Anterior cingulate cortex (tissue), 58 donors: Measurements from ENCODE around the gene HMHB1.

Source experiments
- DNase-seq, 58 donors: peaks; one replicate each; lab custom pipeline; 2025; lab: John Stamatoyannopoulos, UW

The HMHB1 gene

DNA sequence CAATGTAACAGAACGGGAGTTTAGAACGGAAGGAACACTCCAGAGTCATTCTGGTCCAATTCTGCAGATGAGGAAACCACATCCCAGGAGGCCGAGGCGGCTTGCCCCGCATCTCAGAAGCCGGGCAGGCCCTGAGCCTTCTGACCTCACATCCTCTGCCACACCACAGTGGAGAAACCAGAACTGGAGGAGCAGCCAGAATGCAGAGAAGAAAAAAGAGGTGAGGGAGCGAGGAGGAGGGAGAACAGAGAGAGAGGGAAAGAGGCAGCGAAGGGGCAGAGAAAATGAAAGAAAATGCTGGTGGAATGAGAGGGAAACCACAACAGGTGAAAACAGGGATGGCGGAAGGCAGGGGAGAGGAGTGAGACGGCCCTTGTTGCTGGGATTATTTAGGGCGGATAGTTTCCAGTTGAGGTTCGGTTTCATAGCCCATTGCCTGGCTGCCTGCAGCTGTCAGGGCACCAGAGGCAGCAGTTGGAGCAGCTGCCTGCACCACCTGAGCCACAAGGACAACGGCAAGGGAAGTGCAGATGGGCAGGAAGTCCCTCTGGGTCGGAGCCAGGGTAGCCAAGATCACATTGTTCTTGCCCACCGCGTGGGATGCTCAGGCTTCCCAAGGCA is at the start of gene HMHB1:
HMHB1 (plus strand) TSS at position 77 of the 621 bp plus-strand sequence.
- no peak for DNase-seq

- DNase-seq: no peak
These were observed 49.2 kb upstream of the HMHB1 start for GRCh38 chr5:143762636-143763220.

DNA sequence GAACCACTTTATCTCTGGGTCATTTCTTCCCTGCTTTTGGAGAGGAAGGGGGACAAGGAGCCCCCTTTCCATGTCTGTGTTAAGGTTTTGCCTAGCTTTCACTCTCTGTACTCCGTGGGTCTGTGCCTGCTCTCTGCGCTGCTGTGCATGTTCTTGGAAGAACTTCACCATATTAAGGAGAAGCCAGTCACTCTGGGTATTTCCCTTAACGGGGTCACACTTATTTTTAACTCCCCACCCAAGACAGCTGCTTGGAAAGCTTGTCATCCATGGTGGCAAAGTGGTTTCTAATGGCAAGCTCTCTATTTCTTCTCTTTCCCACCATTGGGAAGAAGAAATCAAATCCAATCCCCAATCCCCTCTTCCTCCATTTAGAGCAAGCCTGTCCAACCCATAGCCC is 44.8 kb upstream of the HMHB1 start:
- no peak for DNase-seq

DNA sequence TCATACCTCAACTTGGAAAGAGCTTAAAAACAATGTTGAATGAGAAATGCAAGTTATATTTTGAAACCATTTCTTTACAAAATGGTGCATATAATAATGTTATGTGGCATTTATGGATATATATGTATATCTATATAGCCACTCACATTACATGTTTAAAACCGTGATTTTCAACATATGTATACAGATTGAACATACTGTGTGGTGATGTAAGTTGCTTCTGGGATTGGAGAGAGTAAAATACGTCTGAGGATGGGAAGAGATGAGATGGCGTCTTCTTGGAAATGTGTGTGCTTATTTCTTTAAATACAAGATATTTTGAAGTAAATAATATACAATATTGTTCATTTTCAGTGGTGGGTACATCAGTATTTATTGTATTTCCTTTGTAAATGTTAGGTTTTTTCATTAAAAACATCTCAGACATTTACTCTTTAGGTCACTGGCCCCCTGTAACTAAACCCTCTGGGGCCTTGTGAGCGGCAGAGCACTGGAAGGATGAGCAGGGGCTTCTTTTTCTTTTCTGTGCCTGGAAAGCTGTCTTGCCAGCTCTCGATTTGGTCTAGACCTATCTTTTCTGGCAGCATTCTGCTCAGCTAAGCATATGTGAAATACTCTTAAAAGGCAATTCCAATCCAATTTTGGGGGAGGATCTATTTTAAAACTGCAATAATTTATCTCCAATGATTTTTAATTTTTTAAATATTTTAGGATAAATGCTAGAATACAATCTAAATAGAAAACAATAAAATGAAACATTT is 42.8 kb upstream of the HMHB1 start:
- no peak for DNase-seq

DNA sequence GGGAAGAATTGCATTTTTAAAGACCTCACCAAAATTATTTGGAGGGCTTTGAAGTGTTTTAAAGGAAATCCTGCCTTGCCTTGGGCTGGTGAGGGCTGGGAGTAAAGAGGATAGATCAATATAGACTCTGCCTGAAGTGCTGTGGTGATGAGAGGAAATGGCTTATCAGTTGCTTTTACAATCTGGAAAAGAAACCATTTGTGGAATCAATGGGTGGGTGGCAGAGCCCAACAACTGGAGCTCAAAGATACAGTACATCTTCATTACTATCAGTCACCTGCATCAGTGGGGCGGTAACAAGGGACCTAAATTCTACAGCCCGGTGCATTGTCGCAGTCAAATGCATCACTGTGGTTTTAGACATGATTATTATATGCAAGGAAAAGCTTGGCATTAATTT is 41.5 kb upstream of the HMHB1 start:
- DNase-seq: no peak

- DNase-seq: no peak
These were observed 40.8 kb upstream of the HMHB1 start for GRCh38 chr5:143771189-143771588.

DNA sequence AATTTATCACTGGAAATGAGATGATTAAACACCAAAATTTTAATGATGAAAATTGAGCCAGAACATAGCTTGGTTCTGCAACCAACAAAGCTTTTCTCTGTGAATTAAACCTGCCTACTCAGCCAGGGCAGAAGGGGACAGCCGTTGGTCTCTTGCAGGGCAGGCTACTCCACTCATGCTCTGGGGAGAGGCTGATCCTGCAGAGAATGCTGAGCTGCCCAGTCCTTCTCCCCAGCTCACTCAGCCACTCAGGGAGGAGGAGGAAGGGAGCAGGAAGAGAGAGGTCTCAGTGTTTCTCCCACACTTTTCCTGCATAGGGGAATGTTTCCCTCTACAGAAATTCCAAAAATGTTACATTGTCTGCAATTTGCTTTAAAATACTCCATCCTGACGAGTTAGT is 40.4 kb upstream of the HMHB1 start:
- no peak for DNase-seq

DNA sequence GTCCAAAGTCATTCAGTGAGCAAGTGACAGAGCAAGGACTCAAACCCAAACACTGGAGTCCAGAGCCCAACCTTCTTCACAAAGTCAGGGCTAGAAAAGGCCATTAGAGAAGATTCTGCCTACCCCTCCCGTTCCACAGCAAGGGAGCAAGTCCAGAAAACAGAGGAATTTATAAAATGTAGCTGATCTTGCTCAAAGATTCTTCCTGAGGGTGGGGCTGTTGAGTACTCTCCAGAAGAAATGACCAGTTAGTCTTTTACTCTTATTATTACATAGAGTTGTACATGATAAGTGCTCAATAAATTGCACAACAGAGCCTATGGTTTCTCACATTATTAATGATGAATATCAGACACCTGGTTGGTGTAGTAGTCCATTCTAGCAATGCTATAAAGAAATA is 39.3 kb upstream of the HMHB1 start:
- DNase-seq: no peak

- DNase-seq: no peak
These were observed 36.7 kb upstream of the HMHB1 start for GRCh38 chr5:143775258-143775657.

- DNase-seq: no peak
These were observed 35.0 kb upstream of the HMHB1 start for GRCh38 chr5:143776951-143777350.

GRCh38 chr5:143779506-143779905 is 32.5 kb upstream of the HMHB1 start:
- DNase-seq: no peak

- no peak for DNase-seq
These were observed 29.9 kb upstream of the HMHB1 start for GRCh38 chr5:143781993-143782520.

DNA sequence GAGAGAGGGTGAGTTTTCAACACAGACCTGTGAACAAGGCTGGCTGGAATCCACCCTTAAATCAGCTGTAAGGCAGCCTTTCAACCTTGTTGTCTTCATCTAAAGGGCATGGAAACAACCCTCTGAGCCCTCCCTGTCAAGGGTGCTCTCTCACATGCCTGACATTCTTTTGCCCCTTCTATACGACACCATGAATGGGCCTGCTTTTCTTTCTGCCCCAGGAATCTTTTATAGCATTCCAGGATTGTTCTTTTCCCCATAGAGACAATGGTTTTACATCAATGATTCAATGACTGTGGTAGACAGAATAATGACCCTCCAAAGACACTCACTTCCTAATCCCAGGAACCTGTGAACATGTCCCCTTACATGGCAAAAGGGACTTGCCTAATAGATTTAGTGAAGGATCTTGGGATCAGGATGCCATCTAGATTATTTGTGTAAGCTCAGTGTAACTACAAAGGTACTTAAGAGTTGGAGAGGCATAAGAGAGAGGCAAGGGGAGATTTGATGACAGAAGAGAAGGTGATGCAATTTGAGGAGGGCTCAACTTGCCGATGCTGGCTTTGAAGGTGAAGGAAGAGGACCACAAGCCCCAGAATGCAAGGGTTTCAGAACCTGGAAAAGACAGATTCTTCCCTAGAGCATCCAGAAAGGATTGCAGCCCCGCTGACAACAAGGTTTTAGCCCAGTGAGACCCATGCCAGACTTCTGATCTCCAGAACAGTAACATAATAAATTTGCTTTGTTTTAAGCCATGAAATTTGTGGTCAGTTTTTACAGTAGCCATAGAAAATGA is 29.2 kb upstream of the HMHB1 start:
- DNase-seq: no peak

- no peak for DNase-seq
These were observed 23.6 kb upstream of the HMHB1 start for GRCh38 chr5:143788401-143788800.

DNA sequence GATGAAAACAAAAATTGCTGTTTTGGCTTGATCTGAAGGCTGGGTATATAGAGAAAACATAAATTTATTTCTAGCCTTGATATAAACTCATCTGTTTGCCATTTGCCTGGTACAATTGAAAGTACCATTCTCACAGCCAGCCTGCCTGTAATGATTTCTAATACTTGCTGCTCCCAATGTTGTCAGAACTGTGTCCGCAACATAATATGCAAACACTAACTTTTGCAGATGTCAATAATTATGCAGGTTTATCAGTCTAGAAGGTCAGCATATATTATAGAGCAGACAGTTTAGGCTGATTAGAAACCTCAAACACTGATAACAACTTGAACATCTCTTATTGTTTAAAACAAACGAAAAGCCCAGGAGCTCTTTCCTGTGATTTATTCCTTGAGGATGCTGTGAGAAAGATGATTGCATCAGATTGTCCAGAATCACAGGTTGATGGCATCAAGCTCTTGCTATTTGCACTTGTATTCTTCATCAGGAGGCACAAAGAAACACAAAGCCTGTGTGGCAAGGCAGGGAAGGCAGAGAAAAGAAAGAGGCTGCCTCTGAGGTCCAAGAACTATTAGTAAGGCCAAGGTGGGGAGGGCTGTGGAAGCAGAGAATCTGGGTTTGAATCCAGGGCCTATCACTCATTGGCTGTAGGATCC is 21.4 kb upstream of the HMHB1 start:
- no peak for DNase-seq

DNA sequence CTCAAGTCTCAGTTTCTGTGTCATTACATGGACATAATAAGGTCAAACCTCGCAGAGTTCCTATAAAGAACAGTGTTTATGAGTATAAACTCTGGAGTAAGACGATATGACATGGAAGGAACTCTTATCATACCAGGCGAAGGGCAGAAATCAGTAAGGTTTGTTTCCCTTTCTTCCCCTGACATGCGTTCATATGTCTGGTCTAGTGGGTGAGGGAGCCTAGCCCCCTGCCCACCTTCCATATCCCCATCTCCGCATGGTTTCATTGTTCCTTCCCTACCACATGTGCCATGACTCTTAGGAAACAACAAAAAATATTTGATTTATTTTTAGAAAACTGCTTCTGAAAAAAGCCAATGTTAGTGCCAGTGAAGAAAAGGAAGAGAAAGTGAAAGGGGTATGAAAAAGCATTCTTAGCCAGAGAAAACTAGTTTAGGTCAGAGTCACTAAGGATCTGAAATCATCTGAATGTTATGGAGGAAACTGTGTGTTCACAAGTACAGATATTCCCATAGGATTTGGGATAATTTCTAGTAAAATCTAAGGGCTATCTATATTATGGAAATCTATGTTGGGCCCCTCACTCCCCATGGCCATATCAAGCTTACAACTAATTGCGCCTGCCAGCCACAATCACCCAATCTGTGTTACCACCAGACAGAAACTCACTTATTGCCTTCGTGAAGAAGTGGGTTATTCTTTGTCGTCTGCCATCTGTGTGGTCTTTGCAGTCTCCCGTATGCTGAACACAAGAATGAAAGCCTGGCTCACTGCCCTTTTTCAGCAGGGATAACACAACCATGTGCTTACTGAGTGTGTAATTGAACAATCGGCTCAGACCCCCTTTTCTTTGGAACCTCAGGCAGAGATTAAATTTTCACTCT is 19.9 kb upstream of the HMHB1 start:
- peak in 14 of 58 donors; percentile 1 to 21 (median 6) for DNase-seq

DNA sequence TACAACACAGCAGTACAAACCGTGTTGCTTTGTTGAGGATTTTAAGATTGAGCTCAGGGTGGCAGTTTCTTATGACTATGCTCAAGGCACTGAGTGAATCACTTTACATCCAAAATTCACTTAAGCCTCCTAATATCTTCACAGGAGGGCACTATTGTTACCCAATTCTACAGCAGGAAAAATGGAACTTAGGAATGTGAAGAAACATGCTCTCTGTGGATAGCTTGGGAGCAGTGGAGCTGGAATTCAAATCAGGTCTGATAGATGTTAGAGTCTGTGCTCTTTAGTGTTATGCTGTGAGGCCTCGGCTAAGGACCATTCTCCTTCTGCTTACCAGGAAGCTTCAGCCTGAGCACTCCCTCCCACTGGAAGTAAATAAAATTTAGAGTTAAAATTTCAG is 18.7 kb upstream of the HMHB1 start:
- DNase-seq: no peak

DNA sequence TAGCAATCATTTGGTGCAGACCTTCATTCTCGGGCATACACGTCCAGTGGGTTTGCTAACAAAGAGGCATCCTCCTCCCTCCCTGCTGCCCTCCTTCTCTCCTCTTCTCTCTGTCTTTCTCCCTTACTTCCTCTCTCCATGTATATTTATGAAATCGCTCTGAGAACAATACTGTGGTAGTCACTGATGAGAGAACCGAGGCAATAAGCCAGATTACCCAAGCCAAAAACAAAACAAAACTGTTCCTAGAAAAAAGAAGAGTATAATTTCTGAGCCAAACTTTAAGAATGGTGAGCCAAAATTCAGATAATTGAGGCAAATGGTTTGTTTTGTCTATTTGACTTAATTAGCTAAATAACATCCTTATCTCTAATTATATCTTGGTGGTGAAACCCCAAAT is 15.8 kb upstream of the HMHB1 start:
- no peak for DNase-seq

DNA sequence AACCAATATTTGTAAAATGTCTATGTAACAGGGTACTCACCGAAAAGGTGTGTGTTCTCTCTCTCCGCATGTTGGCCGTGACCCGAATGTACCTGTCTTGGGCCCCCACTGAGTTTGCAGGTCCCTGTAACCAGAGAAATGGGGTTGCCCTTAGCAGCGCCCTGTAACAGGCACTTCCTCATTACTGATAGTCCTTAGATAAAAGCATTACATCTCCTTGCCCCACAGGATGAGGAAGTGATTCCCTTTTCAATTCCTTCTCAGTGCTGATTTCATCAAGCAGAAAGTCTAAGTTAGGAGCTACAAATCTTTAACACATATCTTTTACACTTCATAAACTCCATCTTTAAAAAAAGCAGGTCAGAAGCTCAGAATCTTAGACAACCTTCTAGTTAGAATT is 15.2 kb upstream of the HMHB1 start:
- DNase-seq: peak in 1 of 58 donors; percentile 6
